Sigmoid colon (tissue), 7 donors: Measurements from ENCODE around the gene CHM. TPM values are rescaled to one million over a fixed set of nuclear protein-coding genes. Genes with fewer than 3 reads are reported as not detected.

Experiments
- DNase-seq: peaks from one replicate; pipeline ENCODE4 v3.0.0-alpha.2; 2019
- H3K27ac ChIP-seq, 4 donors: fragments of 200-600 bp; sonication (generic); one replicate each; pipeline ENCODE4 v1.5.1; 2016 to 2019; ENCODE audit warnings: mild to moderate bottlenecking in 1 of 4
- H3K27me3 ChIP-seq, 3 donors: fragments of 200-600 bp; sonication (generic); one replicate each; pipeline ENCODE4 v1.5.1; 2019; ENCODE audit warnings: mild to moderate bottlenecking in 1 of 3
- H3K36me3 ChIP-seq, 4 donors: fragments of 200-600 bp; sonication (generic); one replicate each; pipeline ENCODE4 v1.5.1; 2016 to 2019
- H3K4me1 ChIP-seq, 4 donors: fragments of 200-600 bp; sonication (generic); one replicate each; pipeline ENCODE4 v1.5.1; 2017 to 2019
- H3K4me3 ChIP-seq, 4 donors: fragments of 200-600 bp; sonication (generic); one replicate each; pipeline ENCODE4 v1.5.1; 2017 to 2019; ENCODE audit warnings: mild to moderate bottlenecking in 2 of 4, moderate library complexity in 1 of 4
- H3K9me3 ChIP-seq, 4 donors: fragments of 200-600 bp in 3 of 4; sonication (generic) in 3 of 4; one replicate each; pipeline versions ENCODE4 v1.5.1 to v1.6.1; 2013 to 2019
- EP300 ChIP-seq, 4 donors: sonication (generic); formaldehyde crosslinking; IDR thresholded peaks; one replicate each; pipeline ENCODE4 v1.6.1; 2017; ENCODE audit warnings: antibody characterized with exemption in 4 of 4
- POLR2A ChIP-seq, 2 donors: fragments of 450-650 bp; IDR thresholded peaks; one replicate each; pipeline ENCODE4 v1.6.1; 2016; ENCODE audit warnings: antibody characterized with exemption in 2 of 2, mild to moderate bottlenecking in 2 of 2, moderate library complexity in 2 of 2
- POLR2AphosphoS5 ChIP-seq, 4 donors: sonication (generic); formaldehyde crosslinking; IDR thresholded peaks; one replicate each; pipeline ENCODE4 v1.6.1; 2017; ENCODE audit warnings: antibody characterized with exemption in 4 of 4
- WGBS, 2 donors: extraction: QIAGEN DNeasy Blood & Tissue Kit; methylation state at CpG; one replicate each; pipeline ENCODE4 v1.1.7; 2013; 5-methylcytosine and 5-hydroxymethylcytosine counted together
- intact Hi-C: fragments of 100-400 bp; cut with DNase I; formaldehyde crosslinking; loops from one replicate; pipeline ENCODE4 v1.15.1; 2023
- polyA plus RNA-seq, 3 donors: library from polyadenylated mRNA; stranded (reverse); fragments of 200-250 nt; gene quantifications; one replicate each; pipeline ENCODE4 v1.2.3, GENCODE V29; 2013
- total RNA-seq, 4 donors: library from RNA; depleted of rRNA; stranded (reverse); fragments of >200 nt; gene quantifications; one replicate each; pipeline ENCODE4 v1.1.0, GENCODE V29; 2016
- TF ChIP-seq, protein P1 (sequence below), 4 experiments: fragments of 450-650 bp in 3 of 4; fragments of 200-600 bp in 1 of 4; IDR thresholded peaks; one replicate each; pipeline ENCODE4 v1.5.1; 2016 to 2019; ENCODE audit warnings: antibody characterized with exemption in 4 of 4, mild to moderate bottlenecking in 3 of 4, moderate library complexity in 2 of 4
- donor health status: healthy with polysubstance abuse.
- donor health status: Bipolar disorder and iron deficiency.
- donor health status: healthy.

Gene CHM
- total and polyA plus RNA-seq, 7 donors = 8.4 to 40.2 (median 17.2) TPM

GRCh38 chrX:86051741-86052140 is 4.4 kb upstream of the CHM start:
- no peak for TF ChIP-seq POLR2AphosphoS5 (IDR thresholded peaks at IDR 0.05)
- no peak for TF ChIP-seq POLR2A (IDR thresholded peaks at IDR 0.05)
- no peak for TF ChIP-seq EP300 (IDR thresholded peaks at IDR 0.05)
- TF ChIP-seq, protein P1, sequence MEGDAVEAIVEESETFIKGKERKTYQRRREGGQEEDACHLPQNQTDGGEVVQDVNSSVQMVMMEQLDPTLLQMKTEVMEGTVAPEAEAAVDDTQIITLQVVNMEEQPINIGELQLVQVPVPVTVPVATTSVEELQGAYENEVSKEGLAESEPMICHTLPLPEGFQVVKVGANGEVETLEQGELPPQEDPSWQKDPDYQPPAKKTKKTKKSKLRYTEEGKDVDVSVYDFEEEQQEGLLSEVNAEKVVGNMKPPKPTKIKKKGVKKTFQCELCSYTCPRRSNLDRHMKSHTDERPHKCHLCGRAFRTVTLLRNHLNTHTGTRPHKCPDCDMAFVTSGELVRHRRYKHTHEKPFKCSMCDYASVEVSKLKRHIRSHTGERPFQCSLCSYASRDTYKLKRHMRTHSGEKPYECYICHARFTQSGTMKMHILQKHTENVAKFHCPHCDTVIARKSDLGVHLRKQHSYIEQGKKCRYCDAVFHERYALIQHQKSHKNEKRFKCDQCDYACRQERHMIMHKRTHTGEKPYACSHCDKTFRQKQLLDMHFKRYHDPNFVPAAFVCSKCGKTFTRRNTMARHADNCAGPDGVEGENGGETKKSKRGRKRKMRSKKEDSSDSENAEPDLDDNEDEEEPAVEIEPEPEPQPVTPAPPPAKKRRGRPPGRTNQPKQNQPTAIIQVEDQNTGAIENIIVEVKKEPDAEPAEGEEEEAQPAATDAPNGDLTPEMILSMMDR (IDR thresholded peaks at IDR 0.05) = no peak
- DNase-seq = no peak
- Histone ChIP-seq H3K27ac (no peak overlapping the region), H3K4me3 (no peak overlapping the region), H3K27me3 (peaks cover 0 to 2% (median 0%) of the 10 kb centered on the region in 3 donors), H3K9me3 (no peaks in the 10 kb centered on the region), H3K36me3 (no peaks in the 10 kb centered on the region), H3K4me1 (no peaks in the 10 kb centered on the region)
- WGBS, 2 donors = 72 to 77% methylated on average over 2 of the region's 2 CpGs
- intact Hi-C loops = no loop called here

DNA sequence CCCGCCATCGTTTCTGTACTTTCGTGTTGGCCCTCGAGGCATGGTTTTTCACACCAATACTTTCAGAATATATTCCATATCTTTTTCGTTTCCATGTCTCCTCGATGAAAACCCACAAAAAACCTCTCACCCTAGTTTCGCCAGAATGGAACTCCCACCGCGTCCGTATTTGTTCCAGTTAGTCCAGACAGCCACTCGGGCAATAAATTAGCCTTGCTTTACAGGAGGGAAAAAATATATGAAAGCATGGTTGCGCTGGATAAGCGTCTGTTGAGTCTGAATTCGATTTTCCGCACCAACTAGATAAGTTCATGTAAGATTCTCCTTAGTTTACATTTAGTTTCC is 550 bp upstream of the CHM start:
- Histone ChIP-seq H3K27ac (peak overlapping the region; percentile 75 to 84 (median 80)), H3K4me3 (peak overlapping the region; percentile 36 to 58 (median 54)), H3K4me1 (peaks cover 0 to 10% (median 7%) of the 10 kb centered on the region in 4 donors), H3K9me3 (no peaks in the 10 kb centered on the region), H3K27me3 (no peaks in the 10 kb centered on the region), H3K36me3 (no peaks in the 10 kb centered on the region)
- 28 to 33% methylated on average over 15 of the region's 15 CpGs for WGBS, 2 donors
- intact Hi-C loops = no loop called here
- no peak for TF ChIP-seq POLR2A (IDR thresholded peaks at IDR 0.05)
- TF ChIP-seq, protein P1 (IDR thresholded peaks at IDR 0.05) = no peak
- no peak for TF ChIP-seq POLR2AphosphoS5 (IDR thresholded peaks at IDR 0.05)
- TF ChIP-seq EP300 (IDR thresholded peaks at IDR 0.05) = no peak
- DNase-seq = no peak

DNA sequence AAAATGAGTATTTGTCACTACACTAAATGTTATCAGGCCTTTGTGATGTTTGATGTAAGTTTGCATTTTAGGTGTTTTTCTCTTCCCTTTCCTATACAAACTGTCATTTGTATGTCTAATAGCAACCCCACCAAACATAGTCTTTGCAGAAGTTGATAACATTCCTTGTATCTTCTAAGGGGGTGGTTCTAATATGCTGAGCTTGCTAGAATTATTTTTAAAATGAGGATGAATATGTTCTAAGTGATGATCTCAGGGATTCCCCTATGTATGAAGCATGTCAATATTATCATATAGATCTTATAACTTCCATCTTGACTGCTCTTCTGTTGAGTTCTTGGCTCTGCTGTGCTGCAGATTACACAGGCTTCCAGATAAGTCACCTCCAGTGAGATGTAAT is 3.1 kb downstream of the CHM start:
- TF ChIP-seq, protein P1 (IDR thresholded peaks at IDR 0.05) = no peak
- no peak for TF ChIP-seq POLR2AphosphoS5 (IDR thresholded peaks at IDR 0.05)
- TF ChIP-seq POLR2A (IDR thresholded peaks at IDR 0.05) = no peak
- TF ChIP-seq EP300 (IDR thresholded peaks at IDR 0.05) = no peak
- Histone ChIP-seq H3K27ac (no peak overlapping the region), H3K9me3 (no peaks in the 10 kb centered on the region), H3K27me3 (no peaks in the 10 kb centered on the region), H3K4me3 (no peak overlapping the region), H3K36me3 (no peaks in the 10 kb centered on the region), H3K4me1 (peaks cover 0 to 10% (median 7%) of the 10 kb centered on the region in 4 donors)
- intact Hi-C loops = no loop called here
- no peak for DNase-seq

DNA sequence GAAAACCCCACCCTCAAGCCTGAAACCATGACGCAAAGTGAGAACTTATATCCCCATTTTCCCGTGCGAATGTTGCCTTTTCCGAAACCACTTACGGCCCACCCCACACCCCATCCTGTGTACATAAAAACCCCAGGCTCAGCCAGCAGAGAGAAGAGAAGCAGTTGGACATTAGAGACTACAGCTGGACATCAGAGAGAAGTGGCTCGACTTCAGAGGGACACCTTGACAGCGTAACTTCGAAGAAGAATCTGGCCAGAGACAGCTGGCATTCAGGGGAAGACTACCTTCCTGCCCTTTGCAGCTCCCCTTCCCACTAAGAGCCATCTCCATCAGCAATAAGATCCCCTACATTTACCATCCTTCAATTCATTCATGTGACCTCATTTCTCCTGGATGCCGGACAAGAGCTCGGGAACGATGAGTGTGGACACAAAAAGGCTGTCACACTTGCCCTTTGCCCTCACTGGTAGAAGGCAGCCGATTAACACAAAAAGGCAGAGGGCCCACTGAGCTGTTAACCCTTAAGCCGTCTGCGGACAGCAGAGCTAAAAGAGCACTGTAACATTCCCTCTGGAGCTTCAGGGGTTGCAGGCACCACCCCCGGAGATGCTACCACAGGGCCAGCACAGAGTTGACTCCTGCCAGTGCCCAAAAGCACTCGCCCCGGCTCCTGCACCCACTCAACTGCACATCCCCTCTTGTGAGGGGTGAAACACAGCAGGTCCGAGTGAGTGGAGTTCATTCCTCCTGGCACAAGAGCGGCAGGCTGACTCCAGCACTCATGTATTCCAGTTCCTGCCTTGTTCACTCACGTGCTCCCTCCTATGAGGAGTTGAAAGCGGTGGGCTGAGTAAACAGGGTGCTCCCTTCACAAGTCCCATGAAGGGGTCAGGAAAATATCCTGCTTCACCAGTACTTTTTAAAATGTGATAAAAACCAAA is 7.5 kb downstream of the CHM start:
- no peak for TF ChIP-seq EP300 (IDR thresholded peaks at IDR 0.05)
- intact Hi-C loops = no loop called here
- 83 to 91% methylated on average over 21 of the region's 21 CpGs for WGBS, 2 donors
- no peak for DNase-seq
- Histone ChIP-seq H3K27ac (no peak overlapping the region), H3K27me3 (no peaks in the 10 kb centered on the region), H3K4me1 (no peaks in the 10 kb centered on the region), H3K36me3 (no peaks in the 10 kb centered on the region), H3K4me3 (no peak overlapping the region), H3K9me3 (no peaks in the 10 kb centered on the region)

- intact Hi-C loops = no loop called here
- TF ChIP-seq, protein P1 (IDR thresholded peaks at IDR 0.05) = no peak
- TF ChIP-seq POLR2AphosphoS5 (IDR thresholded peaks at IDR 0.05) = no peak
- no peak for TF ChIP-seq EP300 (IDR thresholded peaks at IDR 0.05)
- no peak for TF ChIP-seq POLR2A (IDR thresholded peaks at IDR 0.05)
- no peaks in the 10 kb centered on the region for H3K27me3 ChIP-seq
These were observed 14.0 kb downstream of the CHM start for GRCh38 chrX:86033385-86033784.

More at GRCh38 chrX:86033385-86033784, 14.0 kb downstream of the CHM start:
- Histone ChIP-seq H3K4me3 (no peak overlapping the region), H3K36me3 (no peaks in the 10 kb centered on the region), H3K4me1 (peaks cover 0 to 6% (median 0%) of the 10 kb centered on the region in 4 donors), H3K27ac (no peak overlapping the region), H3K9me3 (no peaks in the 10 kb centered on the region)
- no peak for DNase-seq
